HUES64 (cell line): ENCODE data around the gene SHANK3.

ENCODE experiments used
- H3K27ac ChIP-seq: 2 replicates; pipeline ENCODE4 v1.7.0; 2013; ENCODE audit warnings: low read depth, low read length, inconsistent platforms
- H3K27me3 ChIP-seq: 2 replicates; pipeline ENCODE4 v1.6.1; 2013; ENCODE audit warnings: mild to moderate bottlenecking, low read length; ENCODE audit not compliant: insufficient read depth
- H3K36me3 ChIP-seq: 2 replicates; pipeline ENCODE4 v1.6.1; 2013; ENCODE audit warnings: mild to moderate bottlenecking, low read length; ENCODE audit not compliant: insufficient read depth
- H3K4me1 ChIP-seq: 2 replicates; pipeline ENCODE4 v1.6.1; 2013; ENCODE audit warnings: mild to moderate bottlenecking, low read length, moderate library complexity; ENCODE audit not compliant: insufficient read depth
- H3K4me3 ChIP-seq: 2 replicates; pipeline ENCODE4 v1.5.1; 2013; ENCODE audit warnings: mild to moderate bottlenecking, low read length, moderate library complexity
- H3K9ac ChIP-seq: 2 replicates; pipeline ENCODE4 v1.6.1; 2013; ENCODE audit warnings: mild to moderate bottlenecking, low read depth, low read length
- H3K9me3 ChIP-seq: 2 replicates; pipeline ENCODE4 v1.6.1; 2013; ENCODE audit warnings: low read depth, low read length; ENCODE audit not compliant: insufficient read depth
- WGBS: fragments of 150-250, 120-280 bp; methylation state at CpG from one replicate; pipeline ENCODE4 v1.1.7; 2013; ENCODE audit warnings: missing lambda C conversion rate; 5-methylcytosine and 5-hydroxymethylcytosine counted together

SHANK3 gene

GRCh38 chr22:50708996-50709395 is 36.4 kb downstream of the SHANK3 start:
- no peak overlapping the region for H3K4me3 ChIP-seq
- no peaks in the 10 kb centered on the region for H3K36me3 ChIP-seq
- H3K4me1 ChIP-seq = peaks cover 4% of the 10 kb centered on the region; the same call in 1 of the 2 replicates
- H3K27ac ChIP-seq = no peak overlapping the region
- H3K9me3 ChIP-seq = no peaks in the 10 kb centered on the region
- WGBS = 91% methylated on average over 6 of the region's 6 CpGs
- H3K27me3 ChIP-seq = no peaks in the 10 kb centered on the region; the same call in 1 of the 2 replicates
- H3K9ac ChIP-seq = no peak overlapping the region

GRCh38 chr22:50710221-50710620 is 37.6 kb downstream of the SHANK3 start:
- Histone ChIP-seq H3K27ac (no peak overlapping the region), H3K4me1 (no peaks in the 10 kb centered on the region), H3K36me3 (no peaks in the 10 kb centered on the region), H3K9ac (no peak overlapping the region), H3K9me3 (no peaks in the 10 kb centered on the region), H3K4me3 (no peak overlapping the region), H3K27me3 (no peaks in the 10 kb centered on the region; the same call in 1 of the 2 replicates)
- 90% methylated on average over 6 of the region's 6 CpGs for WGBS

GRCh38 chr22:50710886-50711285 is 38.3 kb downstream of the SHANK3 start:
- H3K36me3 ChIP-seq = no peaks in the 10 kb centered on the region
- no peaks in the 10 kb centered on the region for H3K4me1 ChIP-seq
- H3K9ac ChIP-seq = no peak overlapping the region
- H3K4me3 ChIP-seq = no peak overlapping the region
- H3K27me3 ChIP-seq = no peaks in the 10 kb centered on the region; the same call in 1 of the 2 replicates
- WGBS = 97% methylated on average over 38 of the region's 38 CpGs
- no peaks in the 10 kb centered on the region for H3K9me3 ChIP-seq
- H3K27ac ChIP-seq = no peak overlapping the region

GRCh38 chr22:50711446-50712340 is 39.1 kb downstream of the SHANK3 start:
- Histone ChIP-seq H3K36me3 (no peaks in the 10 kb centered on the region), H3K4me3 (no peak overlapping the region), H3K4me1 (no peaks in the 10 kb centered on the region), H3K9me3 (no peaks in the 10 kb centered on the region), H3K27ac (no peak overlapping the region), H3K27me3 (no peaks in the 10 kb centered on the region; the same call in 1 of the 2 replicates), H3K9ac (0 out of 2 replicates have a peak overlapping the region, but pooled peaks have one; percentile 20)
- 92% methylated on average over 16 of the region's 16 CpGs for WGBS

GRCh38 chr22:50712341-50713007 is 39.9 kb downstream of the SHANK3 start:
- Histone ChIP-seq H3K9ac (0 out of 2 replicates have a peak overlapping the region, but pooled peaks have one; percentile 20), H3K9me3 (no peaks in the 10 kb centered on the region), H3K4me3 (no peak overlapping the region), H3K27ac (no peak overlapping the region), H3K4me1 (no peaks in the 10 kb centered on the region), H3K27me3 (peaks cover 5% of the 10 kb centered on the region; the same call in 1 of the 2 replicates), H3K36me3 (no peaks in the 10 kb centered on the region)
- 92% methylated on average over 8 of the region's 9 CpGs for WGBS

- H3K9me3 ChIP-seq = no peaks in the 10 kb centered on the region
- WGBS = 94% methylated on average over 13 of the region's 13 CpGs
- H3K27me3 ChIP-seq = peaks cover 11% of the 10 kb centered on the region
- no peak overlapping the region for H3K9ac ChIP-seq
- H3K27ac ChIP-seq = no peak overlapping the region
- H3K4me1 ChIP-seq = no peaks in the 10 kb centered on the region
- no peaks in the 10 kb centered on the region for H3K36me3 ChIP-seq
- no peak overlapping the region for H3K4me3 ChIP-seq
These were observed 40.4 kb downstream of the SHANK3 start for GRCh38 chr22:50713008-50713385.

- 92% methylated on average over 5 of the region's 5 CpGs for WGBS
- H3K9ac ChIP-seq = no peak overlapping the region
- H3K36me3 ChIP-seq = no peaks in the 10 kb centered on the region
- H3K4me1 ChIP-seq = no peaks in the 10 kb centered on the region
- peaks cover 17% of the 10 kb centered on the region for H3K27me3 ChIP-seq
- no peak overlapping the region for H3K4me3 ChIP-seq
- H3K27ac ChIP-seq = no peak overlapping the region
- no peaks in the 10 kb centered on the region for H3K9me3 ChIP-seq
These were observed 41.0 kb downstream of the SHANK3 start for GRCh38 chr22:50713571-50714056.

- WGBS = 90% methylated on average over 7 of the region's 7 CpGs
- Histone ChIP-seq H3K4me3 (no peak overlapping the region), H3K27ac (no peak overlapping the region), H3K27me3 (peaks cover 22% of the 10 kb centered on the region), H3K4me1 (no peaks in the 10 kb centered on the region), H3K36me3 (no peaks in the 10 kb centered on the region), H3K9ac (no peak overlapping the region), H3K9me3 (no peaks in the 10 kb centered on the region)
These were observed 41.5 kb downstream of the SHANK3 start for GRCh38 chr22:50714150-50714549.

- Histone ChIP-seq H3K27ac (no peak overlapping the region), H3K27me3 (peaks cover 28% of the 10 kb centered on the region), H3K9ac (no peak overlapping the region), H3K4me3 (no peak overlapping the region), H3K4me1 (no peaks in the 10 kb centered on the region), H3K36me3 (no peaks in the 10 kb centered on the region), H3K9me3 (no peaks in the 10 kb centered on the region)
- 95% methylated on average over 22 of the region's 22 CpGs for WGBS
These were observed 42.1 kb downstream of the SHANK3 start for GRCh38 chr22:50714631-50715179.

GRCh38 chr22:50715250-50715649 is 42.6 kb downstream of the SHANK3 start:
- Histone ChIP-seq H3K27ac (no peak overlapping the region), H3K4me1 (no peaks in the 10 kb centered on the region), H3K27me3 (peaks cover 33% of the 10 kb centered on the region), H3K36me3 (no peaks in the 10 kb centered on the region), H3K4me3 (no peak overlapping the region), H3K9me3 (no peaks in the 10 kb centered on the region), H3K9ac (no peak overlapping the region)
- WGBS = 88% methylated on average over 9 of the region's 9 CpGs

- Histone ChIP-seq H3K9me3 (no peaks in the 10 kb centered on the region), H3K4me1 (no peaks in the 10 kb centered on the region), H3K9ac (no peak overlapping the region), H3K27ac (no peak overlapping the region), H3K36me3 (no peaks in the 10 kb centered on the region), H3K27me3 (peaks cover 38% of the 10 kb centered on the region), H3K4me3 (no peak overlapping the region)
- WGBS = 90% methylated on average over 7 of the region's 7 CpGs
These were observed 43.2 kb downstream of the SHANK3 start for GRCh38 chr22:50715776-50716175.
